Skeletal muscle tissue (tissue), 4 donors: ENCODE data around the gene SUPT5H. TPM values are rescaled to one million over a fixed set of nuclear protein-coding genes. Genes with fewer than 3 reads are reported as not detected.
A peak's percentile ranks its signal among the peaks of the same experiment; 100 is the strongest.
"Not testable (repeated sequence)": the region's sequence is repeated elsewhere in the genome, so short reads cannot be mapped to it uniquely, and the experiment has no call there.

Experiments used
- H3K27ac ChIP-seq: one replicate; pipeline ENCODE4 v1.7.0; 2013; ENCODE audit warnings: mild to moderate bottlenecking, low read depth, low read length, inconsistent platforms
- H3K27me3 ChIP-seq, 3 donors: one replicate each; pipeline ENCODE4 v1.7.0; 2013; ENCODE audit warnings: low read length in 3 of 3; ENCODE audit not compliant: control insufficient read depth in 3 of 3, insufficient read depth in 3 of 3
- H3K36me3 ChIP-seq, 3 donors: one replicate each; pipeline ENCODE4 v1.7.0; 2013; ENCODE audit warnings: low read length in 3 of 3; ENCODE audit not compliant: control insufficient read depth in 3 of 3, insufficient read depth in 3 of 3
- H3K4me1 ChIP-seq, 3 donors: one replicate each; pipeline ENCODE4 v1.7.0; 2013; ENCODE audit warnings: low read length in 3 of 3, mild to moderate bottlenecking in 3 of 3; ENCODE audit not compliant: control insufficient read depth in 3 of 3, insufficient read depth in 3 of 3
- H3K4me3 ChIP-seq, 3 donors: one replicate each; pipeline ENCODE4 v1.7.0; 2013; ENCODE audit warnings: low read length in 3 of 3
- H3K9ac ChIP-seq, 3 donors: one replicate each; pipeline ENCODE4 v1.7.0; 2013; ENCODE audit warnings: low read length in 3 of 3, mild to moderate bottlenecking in 3 of 3, moderate library complexity in 2 of 3, low read depth in 1 of 3
- H3K9me3 ChIP-seq, 3 donors: one replicate each; pipeline ENCODE4 v1.7.0; 2013; ENCODE audit warnings: low read length in 3 of 3; ENCODE audit not compliant: control insufficient read depth in 3 of 3
- total RNA-seq: library from RNA; depleted of rRNA; stranded (reverse); fragments of >200 nt; gene quantifications from one replicate; pipeline ENCODE4 v1.2.3, GENCODE V29; 2014
- donor health status: Osteomylitis.

Gene SUPT5H
- total RNA-seq, 1 donor from 2014 or later: 40.7 TPM

- Histone ChIP-seq H3K9me3 (no peaks in the 10 kb centered on the region), H3K9ac (no peak overlapping the region), H3K27me3 (no peaks in the 10 kb centered on the region), H3K36me3 (peaks cover 52 to 55% (median 52%) of the 10 kb centered on the region in 3 donors), H3K27ac (no peak overlapping the region), H3K4me3 (no peak overlapping the region), H3K4me1 (peaks cover 0 to 8% (median 4%) of the 10 kb centered on the region in 3 donors)
Measured at GRCh38 chr19:39475748-39476147, 30.4 kb downstream of the SUPT5H start.

- H3K9ac ChIP-seq, H3K27me3 ChIP-seq, H3K27ac ChIP-seq, H3K4me3 ChIP-seq, H3K9me3 ChIP-seq: not testable (repeated sequence)
- peaks cover 18 to 25% (median 24%) of the 10 kb centered on the region in 3 donors for H3K36me3 ChIP-seq
- peaks cover 11 to 22% (median 18%) of the 10 kb centered on the region in 3 donors for H3K4me1 ChIP-seq
Measured at GRCh38 chr19:39479319-39479801, 34.0 kb downstream of the SUPT5H start.

- Histone ChIP-seq H3K4me3 (peak overlapping the region; percentile 90 to 99 (median 99)), H3K27ac (peak overlapping the region; percentile 88), H3K36me3 (peaks cover 13 to 20% (median 19%) of the 10 kb centered on the region in 3 donors), H3K9ac (peak overlapping the region; percentile 93 to 97 (median 94)), H3K9me3 (no peaks in the 10 kb centered on the region), H3K27me3 (no peaks in the 10 kb centered on the region), H3K4me1 (peaks cover 11 to 22% (median 18%) of the 10 kb centered on the region in 3 donors)
Measured at GRCh38 chr19:39479916-39480315, 34.5 kb downstream of the SUPT5H start.

DNA sequence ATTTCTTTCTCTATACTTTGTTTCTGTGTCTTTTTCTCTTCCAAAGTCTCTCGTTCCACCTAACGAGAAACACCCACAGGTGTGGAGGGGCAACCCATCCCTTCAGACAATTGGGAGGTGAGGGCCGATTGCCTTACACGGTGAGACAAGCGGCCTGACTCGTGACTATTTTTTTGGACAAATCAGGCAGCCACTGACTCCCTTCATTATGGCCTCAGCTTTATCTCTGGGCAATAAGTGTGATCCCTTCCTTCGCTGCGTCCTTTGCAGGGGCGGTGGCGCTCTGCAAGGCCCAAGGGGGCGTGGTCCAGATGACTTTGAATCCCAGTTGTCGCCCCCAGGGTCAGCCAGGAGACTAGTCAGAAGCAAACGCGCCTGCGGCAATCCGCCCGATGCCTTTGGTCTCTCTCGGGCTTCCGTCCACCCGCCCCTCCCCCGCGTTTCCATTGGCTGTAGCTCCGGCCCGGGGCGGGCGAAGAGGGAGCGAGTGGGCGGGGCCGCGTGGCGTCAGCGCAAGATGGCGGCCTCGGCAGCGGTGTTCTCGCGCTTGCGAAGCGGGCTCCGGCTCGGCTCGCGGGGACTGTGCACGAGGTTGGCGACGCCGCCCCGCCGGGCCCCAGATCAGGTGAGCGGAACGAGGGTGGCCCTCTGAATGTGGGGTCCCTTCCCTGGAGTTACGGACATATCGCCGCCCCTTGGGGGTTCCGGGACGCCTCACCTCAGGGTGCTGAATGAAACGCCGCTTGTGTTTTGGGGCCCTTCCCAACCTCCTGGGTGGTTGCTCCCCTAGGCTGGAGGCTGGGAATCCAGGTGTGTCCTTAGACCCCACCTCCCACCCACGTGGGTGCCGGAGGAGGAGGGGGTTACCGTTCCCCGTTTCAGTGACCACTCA lies 35.2 kb downstream of the SUPT5H start, which contains the start of gene TIMM50:
Gene TIMM50, plus strand, starts transcription at position 502 of the 892 bp plus-strand sequence. Its CDS starts 16 bp downstream, at position 518.
- Histone ChIP-seq H3K9me3 (no peaks in the 10 kb centered on the region), H3K9ac (peak within 1 kb of the TSS; percentile 93 to 99 (median 97)), H3K4me1 (peaks cover 11 to 22% (median 18%) of the 10 kb centered on the region in 3 donors), H3K36me3 (peaks cover 11 to 19% (median 17%) of the 10 kb centered on the region in 3 donors), H3K4me3 (peak within 1 kb of the TSS; percentile 99 to 100 (median 99)), H3K27ac (peak within 1 kb of the TSS; percentile 88), H3K27me3 (no peaks in the 10 kb centered on the region)

DNA sequence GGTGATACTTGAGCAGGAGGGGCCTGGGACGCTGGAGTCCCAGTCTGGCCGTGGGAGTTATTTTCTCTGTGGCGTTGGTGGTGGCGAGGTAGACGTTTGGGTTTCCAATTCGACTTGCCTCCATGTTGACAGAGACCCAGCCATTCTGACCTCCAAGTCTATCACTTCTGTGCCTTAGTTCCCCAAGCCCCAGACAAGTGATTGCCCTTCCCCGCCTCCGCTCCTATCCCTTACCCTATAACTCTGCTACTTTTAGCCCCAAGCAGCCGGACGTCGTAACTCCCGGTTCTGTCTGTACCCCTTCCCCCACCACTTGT lies 35.8 kb downstream of the SUPT5H start:
- H3K4me3 ChIP-seq: peak overlapping the region; percentile 99 to 100 (median 99)
- H3K9me3 ChIP-seq: no peaks in the 10 kb centered on the region
- peak overlapping the region; percentile 88 for H3K27ac ChIP-seq
- H3K9ac ChIP-seq: peak overlapping the region; percentile 93 to 99 (median 97)
- peaks cover 11 to 22% (median 14%) of the 10 kb centered on the region in 3 donors for H3K4me1 ChIP-seq
- H3K36me3 ChIP-seq: peaks cover 11 to 19% (median 17%) of the 10 kb centered on the region in 3 donors
- no peaks in the 10 kb centered on the region for H3K27me3 ChIP-seq

GRCh38 chr19:39481676-39482075 lies 36.3 kb downstream of the SUPT5H start:
- Histone ChIP-seq H3K9ac (peak overlapping the region; percentile 93 to 99 (median 97)), H3K36me3 (peaks cover 14 to 21% (median 18%) of the 10 kb centered on the region in 3 donors), H3K4me1 (peaks cover 11 to 22% (median 14%) of the 10 kb centered on the region in 3 donors), H3K9me3 (no peaks in the 10 kb centered on the region), H3K4me3 (peak overlapping the region; percentile 99 to 100 (median 99)), H3K27me3 (no peaks in the 10 kb centered on the region), H3K27ac (no peak overlapping the region)

GRCh38 chr19:39483141-39483540 lies 37.8 kb downstream of the SUPT5H start:
- Histone ChIP-seq H3K9ac (no peak overlapping the region), H3K4me1 (peaks cover 11 to 22% (median 14%) of the 10 kb centered on the region in 3 donors), H3K4me3 (no peak overlapping the region), H3K27ac (no peak overlapping the region), H3K36me3 (peaks cover 23 to 28% (median 24%) of the 10 kb centered on the region in 3 donors), H3K9me3 (no peaks in the 10 kb centered on the region), H3K27me3 (no peaks in the 10 kb centered on the region)

DNA sequence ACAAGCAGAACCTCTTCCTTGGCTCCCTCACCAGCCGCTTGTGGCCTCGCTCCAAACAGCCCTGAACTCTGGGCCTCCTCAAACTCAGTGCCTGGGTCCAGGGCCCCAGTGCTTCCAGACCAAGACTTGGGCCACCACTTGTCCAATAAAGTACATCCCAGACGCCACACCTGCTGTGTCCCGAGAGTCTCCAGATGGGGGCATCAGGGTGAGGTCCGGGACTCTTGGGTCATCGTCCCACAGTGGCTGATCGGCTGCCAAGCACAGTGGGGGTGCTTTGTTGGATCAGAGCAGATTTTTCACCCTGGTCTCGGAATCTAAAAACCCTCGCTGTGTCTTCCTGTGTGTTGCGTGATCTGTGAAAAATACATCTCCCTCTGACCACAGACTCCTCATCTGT lies 44.4 kb downstream of the SUPT5H start:
- Histone ChIP-seq H3K27ac (no peak overlapping the region), H3K4me1 (no peaks in the 10 kb centered on the region), H3K27me3 (no peaks in the 10 kb centered on the region), H3K4me3 (no peak overlapping the region), H3K9me3 (no peaks in the 10 kb centered on the region), H3K9ac (no peak overlapping the region), H3K36me3 (peaks cover 41 to 43% (median 42%) of the 10 kb centered on the region in 3 donors)

- H3K9ac ChIP-seq: no peak overlapping the region
- H3K27ac ChIP-seq: no peak overlapping the region
- H3K4me1 ChIP-seq: no peaks in the 10 kb centered on the region
- H3K9me3 ChIP-seq: no peaks in the 10 kb centered on the region
- peaks cover 24 to 29% (median 27%) of the 10 kb centered on the region in 3 donors for H3K36me3 ChIP-seq
- H3K4me3 ChIP-seq: no peak overlapping the region
- H3K27me3 ChIP-seq: peaks cover 9 to 13% (median 12%) of the 10 kb centered on the region in 3 donors
Measured at GRCh38 chr19:39492225-39492624, 46.8 kb downstream of the SUPT5H start.

GRCh38 chr19:39492788-39493187 lies 47.4 kb downstream of the SUPT5H start:
- peaks cover 0 to 1% (median under 1%) of the 10 kb centered on the region in 3 donors for H3K4me1 ChIP-seq
- H3K27ac ChIP-seq: no peak overlapping the region
- peaks cover 23 to 28% (median 26%) of the 10 kb centered on the region in 3 donors for H3K36me3 ChIP-seq
- no peaks in the 10 kb centered on the region for H3K9me3 ChIP-seq
- peaks cover 9 to 19% (median 17%) of the 10 kb centered on the region in 3 donors for H3K27me3 ChIP-seq
- no peak overlapping the region for H3K4me3 ChIP-seq
- no peak overlapping the region for H3K9ac ChIP-seq
